Keratinocyte (primary cell): ENCODE measurements around the gene PCNX4.

Source experiments
- EZH2 ChIP-seq: IDR thresholded peaks from one replicate; pipeline ENCODE4 v1.6.1; 2012; ENCODE audit warnings: inconsistent platforms, mild to moderate bottlenecking, low read length, moderate library complexity
- TF ChIP-seq, protein P1 (sequence below), 3 experiments: IDR thresholded peaks in 1 of 3; conservative IDR thresholded peaks in 1 of 3; optimal IDR thresholded peaks in 1 of 3; 2 replicates in 2 of 3; 3 replicates in 1 of 3; pipeline versions ENCODE3 to v1.5.1; 2011; ENCODE audit warnings: low read length in 3 of 3, mild to moderate bottlenecking in 3 of 3, moderate library complexity in 2 of 3, control low read depth in 1 of 3, inconsistent platforms in 1 of 3; ENCODE audit not compliant: insufficient read depth in 2 of 3; ENCODE audit errors: extremely low read depth in 1 of 3

DNA sequence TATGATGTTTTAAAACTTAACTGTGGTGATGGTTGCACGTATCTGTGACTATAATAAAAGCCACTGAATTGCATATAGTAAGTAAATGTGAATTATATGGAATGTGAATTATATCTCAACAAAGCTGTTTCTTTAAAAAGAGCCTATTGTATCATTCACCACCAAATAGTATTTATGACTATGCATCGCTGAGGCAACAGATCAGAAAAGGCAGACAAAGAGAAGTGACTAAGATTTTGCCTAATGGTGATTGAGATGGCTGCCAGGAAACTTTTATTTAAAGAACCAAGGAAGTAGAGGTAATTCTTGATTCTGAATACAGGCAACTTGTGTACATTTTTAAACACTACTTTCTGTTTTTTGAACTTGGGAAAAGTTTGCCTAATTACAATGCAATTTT is 41.8 kb downstream of the PCNX4 start:
- TF ChIP-seq, protein P1, sequence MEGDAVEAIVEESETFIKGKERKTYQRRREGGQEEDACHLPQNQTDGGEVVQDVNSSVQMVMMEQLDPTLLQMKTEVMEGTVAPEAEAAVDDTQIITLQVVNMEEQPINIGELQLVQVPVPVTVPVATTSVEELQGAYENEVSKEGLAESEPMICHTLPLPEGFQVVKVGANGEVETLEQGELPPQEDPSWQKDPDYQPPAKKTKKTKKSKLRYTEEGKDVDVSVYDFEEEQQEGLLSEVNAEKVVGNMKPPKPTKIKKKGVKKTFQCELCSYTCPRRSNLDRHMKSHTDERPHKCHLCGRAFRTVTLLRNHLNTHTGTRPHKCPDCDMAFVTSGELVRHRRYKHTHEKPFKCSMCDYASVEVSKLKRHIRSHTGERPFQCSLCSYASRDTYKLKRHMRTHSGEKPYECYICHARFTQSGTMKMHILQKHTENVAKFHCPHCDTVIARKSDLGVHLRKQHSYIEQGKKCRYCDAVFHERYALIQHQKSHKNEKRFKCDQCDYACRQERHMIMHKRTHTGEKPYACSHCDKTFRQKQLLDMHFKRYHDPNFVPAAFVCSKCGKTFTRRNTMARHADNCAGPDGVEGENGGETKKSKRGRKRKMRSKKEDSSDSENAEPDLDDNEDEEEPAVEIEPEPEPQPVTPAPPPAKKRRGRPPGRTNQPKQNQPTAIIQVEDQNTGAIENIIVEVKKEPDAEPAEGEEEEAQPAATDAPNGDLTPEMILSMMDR (optimal IDR thresholded peaks at IDR 0.05 in 1 of 3, IDR thresholded peaks at IDR 0.05 in 1 of 3, conservative IDR thresholded peaks at IDR 0.05 in 1 of 3; ENCODE audit: extremely low read depth in 1 of 3, insufficient read depth in 2 of 3, low read length in 3 of 3): no peak
- no peak for TF ChIP-seq EZH2
